ENCODE measurements around the gene ZNF740.

Gene ZNF740

DNA sequence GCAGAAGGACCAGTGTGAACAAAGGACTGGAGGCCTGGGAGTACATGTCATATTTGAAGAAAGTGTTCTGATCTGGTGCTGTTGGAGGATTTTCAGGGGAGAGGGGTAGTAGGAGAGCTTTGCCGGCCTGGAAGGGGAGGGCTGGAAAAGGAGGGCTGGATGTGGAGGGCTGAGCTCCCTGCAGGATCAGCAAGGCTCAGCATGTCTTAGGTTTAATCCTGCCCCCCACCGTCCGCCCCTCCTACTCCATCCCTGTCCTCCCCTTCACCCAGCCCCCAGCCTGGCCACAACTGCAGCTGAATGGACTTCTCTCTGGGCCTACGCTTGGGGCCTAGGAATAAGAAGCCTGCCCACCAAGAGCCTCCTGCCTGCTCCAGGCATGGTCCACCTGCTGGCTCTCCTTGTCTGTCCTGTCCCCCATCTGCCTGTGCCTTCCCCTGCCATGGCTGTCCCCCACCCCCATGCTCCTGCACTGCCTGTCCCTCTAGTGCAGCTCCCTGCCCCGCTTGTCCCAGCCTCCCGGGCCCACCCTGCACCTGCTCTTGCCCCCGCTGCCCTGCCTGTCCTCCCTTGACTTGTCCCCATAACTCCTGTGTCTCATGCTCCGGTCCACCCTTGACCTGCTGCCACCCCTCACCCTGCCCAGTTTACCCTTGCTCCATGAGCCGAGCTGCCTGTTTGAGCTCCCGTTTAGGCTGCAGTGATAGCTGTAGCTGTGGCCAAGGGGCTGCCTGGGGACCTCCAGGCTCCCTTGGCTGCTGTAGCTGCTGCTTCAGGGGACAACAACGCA is 61.3 kb downstream of the ZNF740 start:
- in situ Hi-C loops (cut with MboI; ENCODE audit: low sequenced_read_pairs), result no loop called here

DNA sequence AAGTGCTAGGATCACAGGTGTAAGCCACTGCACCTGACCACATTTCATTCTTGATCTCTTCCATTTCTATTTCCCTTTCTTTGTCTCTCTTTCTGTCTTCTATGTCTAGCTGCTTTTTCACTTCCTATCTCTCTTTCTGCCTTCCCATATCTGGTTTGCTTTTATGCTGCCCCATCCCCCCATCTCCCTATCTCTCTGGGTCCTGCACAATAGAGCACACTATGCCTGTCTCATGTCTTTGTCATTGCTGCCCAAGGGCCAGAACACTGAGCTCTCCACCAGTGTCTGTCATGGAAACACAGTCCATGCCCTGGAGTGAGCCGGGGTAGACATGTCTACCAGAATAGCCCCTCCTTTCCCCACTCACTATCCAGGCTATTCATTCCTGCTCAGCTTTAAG is 63.8 kb downstream of the ZNF740 start:
- in situ Hi-C loops (cut with MboI; ENCODE audit: low sequenced_read_pairs), result no loop called here
